ENCODE data around the gene FBXW2. TPM values are rescaled to one million over a fixed set of nuclear protein-coding genes. Genes with fewer than 3 reads are reported as not detected.

Gene FBXW2
- total and polyA plus RNA-seq, 2 donors (not counting 1 experiment from before 2014, with no cell fraction given), result 33.5 to 77.5 TPM

- Histone ChIP-seq H3K79me2 (ENCODE audit: control insufficient read depth, insufficient read depth, low read length) (peaks cover 19% of the 10 kb centered on the region), H3K27ac (ENCODE audit: insufficient read depth, low read length) (no peak overlapping the region), H3K4me3 (replicated peaks in 1 of 4; ENCODE audit: control extremely low read depth in 1 of 4, insufficient read depth in 1 of 4, low read depth in 3 of 4, low read length in 4 of 4) (no peak overlapping the region), H3K27me3 (ENCODE audit: control insufficient read depth, insufficient read depth, low read length) (no peaks in the 10 kb centered on the region), H3K4me2 (ENCODE audit: extremely low read depth, insufficient read depth, low read length) (no peak overlapping the region), H3K9ac (ENCODE audit: insufficient read depth, low read length) (no peak overlapping the region), H3K9me3 (ENCODE audit: control insufficient read depth, insufficient read depth, low read depth, low read length) (no peaks in the 10 kb centered on the region), H2AFZ (ENCODE audit: low read length) (no peak overlapping the region), H4K20me1 (ENCODE audit: control insufficient read depth, extremely low read depth, insufficient read depth, low read length) (no peaks in the 10 kb centered on the region), H3K4me1 (ENCODE audit: control insufficient read depth, extremely low read depth, insufficient read depth, low read length) (no peaks in the 10 kb centered on the region), H3K36me3 (ENCODE audit: control insufficient read depth, insufficient read depth, low read length) (peaks cover 2% of the 10 kb centered on the region)
- peak; percentile 34 to 45 for DNase-seq (ENCODE audit: low read depth in 2 of 2)
- TF ChIP-seq EZH2 (IDR thresholded peaks at IDR 0.05; ENCODE audit: low read length, missing control alignments), result no peak
- TF ChIP-seq CTCF (conservative IDR thresholded peaks at IDR 0.05 in 1 of 2, IDR thresholded peaks at IDR 0.05 in 1 of 2; ENCODE audit: low read depth in 1 of 2, low read length in 2 of 2), result no peak
Measured at GRCh38 chr9:120783602-120784047, 9.6 kb downstream of the FBXW2 start.

GRCh38 chr9:120781236-120781635, 12.0 kb downstream of the FBXW2 start:
- Histone ChIP-seq H3K9me3 (ENCODE audit: control insufficient read depth, insufficient read depth, low read depth, low read length) (no peaks in the 10 kb centered on the region), H3K79me2 (ENCODE audit: control insufficient read depth, insufficient read depth, low read length) (peaks cover 11% of the 10 kb centered on the region), H3K27ac (ENCODE audit: insufficient read depth, low read length) (no peak overlapping the region), H3K4me3 (replicated peaks in 1 of 4; ENCODE audit: control extremely low read depth in 1 of 4, insufficient read depth in 1 of 4, low read depth in 3 of 4, low read length in 4 of 4) (no peak overlapping the region), H3K4me2 (ENCODE audit: extremely low read depth, insufficient read depth, low read length) (no peak overlapping the region), H2AFZ (ENCODE audit: low read length) (no peak overlapping the region), H3K36me3 (ENCODE audit: control insufficient read depth, insufficient read depth, low read length) (peaks cover 3% of the 10 kb centered on the region), H3K27me3 (ENCODE audit: control insufficient read depth, insufficient read depth, low read length) (no peaks in the 10 kb centered on the region), H4K20me1 (ENCODE audit: control insufficient read depth, extremely low read depth, insufficient read depth, low read length) (no peaks in the 10 kb centered on the region), H3K9ac (ENCODE audit: insufficient read depth, low read length) (no peak overlapping the region), H3K4me1 (ENCODE audit: control insufficient read depth, extremely low read depth, insufficient read depth, low read length) (no peaks in the 10 kb centered on the region)
- DNase-seq (ENCODE audit: low read depth in 2 of 2), result no peak
- TF ChIP-seq EZH2 (IDR thresholded peaks at IDR 0.05; ENCODE audit: low read length, missing control alignments) (no peak), CTCF (conservative IDR thresholded peaks at IDR 0.05 in 1 of 2, IDR thresholded peaks at IDR 0.05 in 1 of 2; ENCODE audit: low read depth in 1 of 2, low read length in 2 of 2) (no peak)

- Histone ChIP-seq H3K9me3 (ENCODE audit: control insufficient read depth, insufficient read depth, low read depth, low read length) (no peaks in the 10 kb centered on the region), H3K4me2 (ENCODE audit: extremely low read depth, insufficient read depth, low read length) (no peak overlapping the region), H3K9ac (ENCODE audit: insufficient read depth, low read length) (no peak overlapping the region), H3K4me1 (ENCODE audit: control insufficient read depth, extremely low read depth, insufficient read depth, low read length) (no peaks in the 10 kb centered on the region), H4K20me1 (ENCODE audit: control insufficient read depth, extremely low read depth, insufficient read depth, low read length) (no peaks in the 10 kb centered on the region), H3K79me2 (ENCODE audit: control insufficient read depth, insufficient read depth, low read length) (peaks cover 6% of the 10 kb centered on the region), H3K4me3 (replicated peaks in 1 of 4; ENCODE audit: control extremely low read depth in 1 of 4, insufficient read depth in 1 of 4, low read depth in 3 of 4, low read length in 4 of 4) (no peak overlapping the region), H3K27ac (ENCODE audit: insufficient read depth, low read length) (no peak overlapping the region), H3K36me3 (ENCODE audit: control insufficient read depth, insufficient read depth, low read length) (peaks cover 6% of the 10 kb centered on the region), H3K27me3 (ENCODE audit: control insufficient read depth, insufficient read depth, low read length) (no peaks in the 10 kb centered on the region), H2AFZ (ENCODE audit: low read length) (no peak overlapping the region)
- no peak for DNase-seq (ENCODE audit: low read depth in 2 of 2)
- TF ChIP-seq CTCF (conservative IDR thresholded peaks at IDR 0.05 in 1 of 2, IDR thresholded peaks at IDR 0.05 in 1 of 2; ENCODE audit: low read depth in 1 of 2, low read length in 2 of 2) (no peak), EZH2 (IDR thresholded peaks at IDR 0.05; ENCODE audit: low read length, missing control alignments) (no peak)
Measured at GRCh38 chr9:120780367-120780766, 12.8 kb downstream of the FBXW2 start.
